Mammary epithelial cell (primary cell): Measurements from ENCODE around the gene COPRS.

Experiments
- CTCF ChIP-seq, 2 donors: IDR thresholded peaks in 1 of 2; conservative IDR thresholded peaks in 1 of 2; 2 replicates each; pipeline ENCODE4 v1.5.1; 2011 to 2012; ENCODE audit warnings: inconsistent platforms in 2 of 2, low read length in 2 of 2, mild to moderate bottlenecking in 2 of 2, control low read depth in 1 of 2, low read depth in 1 of 2; ENCODE audit not compliant: insufficient read depth in 1 of 2; ENCODE audit errors: extremely low read depth in 1 of 2
- EZH2 ChIP-seq: IDR thresholded peaks from 2 replicates; pipeline ENCODE4 v1.6.1; 2012; ENCODE audit warnings: low read length, inconsistent platforms, borderline replicate concordance

GRCh38 chr17:31900877-31901276, 41.8 kb upstream of the COPRS start:
- TF ChIP-seq CTCF (conservative IDR thresholded peaks at IDR 0.05 in 1 of 2, IDR thresholded peaks at IDR 0.05 in 1 of 2; ENCODE audit: extremely low read depth in 1 of 2, insufficient read depth in 1 of 2, low read depth in 1 of 2, low read length in 2 of 2) (no peak), EZH2 (no peak)
